Activated CD8-positive, alpha-beta memory T cell treated with anti-CD3 and anti-CD28 coated beads for 48 hours (primary cell): ENCODE results near the gene ADAM11.
"Not testable (repeated sequence)": the region's sequence is repeated elsewhere in the genome, so short reads cannot be mapped to it uniquely, and the experiment has no call there.

ENCODE experiments used
- DNase-seq, 3 experiments: peaks; one replicate each; pipeline ENCODE4 v3.0.0-alpha.2; 2020; ENCODE audit warnings: low read depth in 2 of 3, low spot score in 2 of 3

Gene ADAM11

DNA sequence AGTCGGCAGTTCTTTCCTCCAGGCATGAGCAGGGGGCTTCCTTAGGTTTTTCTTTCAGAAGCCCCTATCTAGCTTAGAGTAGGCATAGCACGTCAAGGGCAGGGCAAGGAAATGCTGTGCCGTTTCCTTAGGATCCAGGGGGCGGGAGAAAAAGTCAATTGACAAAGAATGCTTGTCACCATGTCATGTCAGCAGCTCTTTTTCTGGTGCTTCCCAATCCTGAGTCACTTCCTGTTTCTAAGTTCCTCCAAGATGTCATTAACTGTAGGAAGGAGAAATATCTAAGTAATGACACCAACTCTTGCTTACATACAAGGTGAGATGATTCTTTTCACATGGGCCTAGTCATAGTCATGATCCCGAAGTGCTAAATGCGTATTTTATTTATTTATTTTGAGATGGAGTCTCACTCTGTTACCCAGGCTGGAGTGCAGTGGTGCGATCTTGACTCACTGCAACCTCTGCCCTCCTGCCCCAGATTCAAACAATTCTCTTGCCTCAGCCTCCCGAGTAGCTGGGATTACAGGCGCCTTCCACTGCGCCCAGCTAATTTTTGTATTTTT is 36.1 kb downstream of the ADAM11 start:
- no peak for DNase-seq

GRCh38 chr17:44795421-44795820 is 36.6 kb downstream of the ADAM11 start:
- no peak for DNase-seq

GRCh38 chr17:44795928-44796327 is 37.1 kb downstream of the ADAM11 start:
- DNase-seq = no peak

DNA sequence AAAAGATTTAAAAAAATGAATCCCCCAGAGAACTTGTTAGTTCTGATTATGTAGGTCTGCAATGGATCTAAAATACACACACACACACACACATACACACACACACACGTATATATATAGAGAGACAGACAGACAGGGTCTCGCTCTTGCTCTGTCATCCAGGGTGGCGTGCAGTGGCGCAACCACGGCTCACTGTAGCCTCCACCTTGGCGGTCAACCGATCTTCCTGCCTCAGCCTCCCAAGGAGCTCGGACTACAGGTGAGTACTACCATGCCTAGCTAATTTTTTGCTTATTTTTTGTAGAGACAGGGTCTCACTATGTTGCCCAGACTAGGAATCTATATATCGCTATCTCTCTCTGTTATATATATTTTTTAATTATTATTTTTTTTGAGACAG is 37.9 kb downstream of the ADAM11 start:
- no peak for DNase-seq

DNA sequence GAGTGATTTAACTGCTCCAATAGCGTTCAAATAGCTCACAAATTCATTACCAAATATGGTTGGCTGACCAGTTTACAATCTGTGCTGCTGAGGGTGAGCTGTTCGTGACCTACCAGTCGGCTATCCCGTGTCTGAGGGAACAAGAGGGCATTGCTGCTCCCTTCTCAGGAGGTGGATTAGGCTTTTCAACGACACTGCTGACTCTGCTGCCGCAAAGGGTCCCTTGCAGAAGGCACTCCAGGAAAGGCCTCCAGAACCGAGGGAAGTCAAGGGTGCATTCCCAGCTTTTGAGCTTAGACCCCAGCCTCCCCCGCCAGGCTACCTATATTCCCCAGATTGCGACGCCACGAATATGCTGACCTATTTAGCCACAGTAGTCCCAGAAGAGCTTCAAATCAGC is 39.0 kb downstream of the ADAM11 start:
- no peak for DNase-seq

DNA sequence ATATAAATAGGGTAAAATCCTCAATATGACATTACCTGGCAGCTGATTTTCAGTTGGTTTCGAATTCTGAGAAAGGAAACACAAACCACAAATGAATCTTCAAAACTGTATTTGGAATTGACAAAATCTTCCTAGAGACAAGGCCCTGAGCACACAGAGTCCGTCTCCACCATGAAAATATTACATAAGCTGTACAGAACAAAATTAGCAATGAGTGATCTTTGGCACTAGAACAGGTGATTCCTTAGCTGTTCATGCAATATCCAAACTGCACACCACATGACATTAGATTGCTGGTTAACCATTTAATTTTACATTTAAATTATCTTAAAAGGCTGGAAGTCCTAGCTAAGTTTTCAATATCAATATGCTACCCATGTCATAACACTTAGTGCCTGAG is 39.6 kb downstream of the ADAM11 start:
- DNase-seq = no peak

DNA sequence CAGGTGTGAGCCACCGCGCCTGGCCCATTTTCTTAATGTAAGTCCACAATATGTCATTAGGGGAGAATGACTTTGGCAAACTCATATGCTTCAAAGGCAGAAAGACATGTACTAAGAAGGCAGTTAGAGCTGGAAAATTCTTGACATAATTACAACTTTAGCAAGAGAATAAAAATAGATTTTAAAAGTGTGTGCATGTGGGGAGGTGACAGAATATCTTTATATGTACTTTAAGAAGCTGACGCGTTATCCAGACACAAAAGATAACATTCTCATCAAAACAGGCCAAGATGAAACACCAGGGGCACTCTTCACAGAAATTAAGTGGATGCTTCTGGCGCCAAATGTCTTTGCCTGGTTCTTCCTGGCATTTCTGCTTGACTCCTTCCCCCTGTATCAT is 43.1 kb downstream of the ADAM11 start:
- no peak for DNase-seq

DNA sequence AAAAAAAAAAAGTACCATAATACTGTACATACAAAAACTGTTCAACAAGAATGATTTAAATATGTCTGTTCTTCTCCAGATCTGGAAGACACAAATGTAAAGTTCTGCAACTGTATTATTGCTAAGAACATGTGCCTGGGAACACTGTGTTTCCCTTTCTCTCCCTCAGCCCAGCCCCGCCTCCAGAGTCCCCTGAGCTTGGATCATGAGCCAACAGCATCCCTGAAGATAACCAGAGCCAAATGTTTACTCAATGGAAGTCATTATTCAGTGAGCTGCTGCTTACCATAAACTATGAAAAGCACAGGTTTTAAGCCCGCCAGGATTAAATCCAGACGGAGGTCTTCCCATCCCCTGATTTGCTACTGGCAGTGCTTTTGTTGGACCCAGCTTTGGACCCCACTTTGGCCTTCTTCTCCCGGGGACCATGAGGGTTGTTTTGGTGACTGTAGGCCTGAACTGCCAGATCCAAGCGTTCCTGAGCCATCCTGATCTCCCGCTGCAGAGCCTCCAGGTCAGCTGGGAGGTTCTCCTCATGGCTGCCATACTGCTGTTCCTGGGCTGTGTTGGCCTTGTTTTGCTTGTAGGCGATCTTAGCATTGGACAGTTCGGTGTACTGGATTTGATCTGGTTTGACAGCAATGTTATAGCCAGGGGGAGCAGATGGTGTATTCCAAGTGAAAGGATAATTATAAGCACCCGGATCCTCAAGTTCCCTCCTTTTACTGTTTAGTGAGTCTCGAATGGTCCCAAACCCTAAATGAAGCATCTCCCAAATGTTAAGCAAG is 45.7 kb downstream of the ADAM11 start:
- no peak for DNase-seq

DNA sequence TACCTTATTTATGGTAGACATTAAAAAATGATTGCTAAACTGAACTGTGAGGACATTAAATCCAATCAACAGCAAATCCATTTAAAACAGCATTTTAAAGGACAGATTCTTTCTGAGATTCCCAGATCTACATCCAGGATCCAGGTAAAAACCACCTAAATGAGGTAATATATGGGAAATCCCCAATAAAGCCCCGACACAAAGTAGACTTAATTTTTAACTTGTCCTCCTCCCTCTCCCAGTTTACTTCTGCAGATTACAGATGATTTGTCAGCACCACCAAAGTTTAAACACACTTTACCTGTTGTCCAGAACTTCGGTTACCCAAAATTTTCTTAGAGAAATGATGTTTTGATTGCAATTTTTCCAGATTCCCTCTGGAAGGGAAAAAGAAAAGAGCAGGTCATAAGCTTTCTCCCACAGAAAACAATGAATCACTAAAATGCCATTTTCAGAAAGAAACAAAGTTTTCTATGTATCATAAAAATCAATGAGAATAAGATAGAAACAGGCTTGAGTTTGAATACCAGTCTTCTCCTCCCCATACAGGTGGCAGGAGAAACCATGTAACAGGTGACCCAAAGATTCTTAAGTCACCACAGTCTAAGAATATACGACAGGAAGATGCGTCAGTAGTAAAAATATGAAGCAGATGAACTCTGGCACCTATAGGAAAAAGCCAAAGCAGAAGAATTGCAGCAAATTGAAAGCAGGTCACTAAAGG is 48.5 kb downstream of the ADAM11 start:
- DNase-seq = no peak

DNA sequence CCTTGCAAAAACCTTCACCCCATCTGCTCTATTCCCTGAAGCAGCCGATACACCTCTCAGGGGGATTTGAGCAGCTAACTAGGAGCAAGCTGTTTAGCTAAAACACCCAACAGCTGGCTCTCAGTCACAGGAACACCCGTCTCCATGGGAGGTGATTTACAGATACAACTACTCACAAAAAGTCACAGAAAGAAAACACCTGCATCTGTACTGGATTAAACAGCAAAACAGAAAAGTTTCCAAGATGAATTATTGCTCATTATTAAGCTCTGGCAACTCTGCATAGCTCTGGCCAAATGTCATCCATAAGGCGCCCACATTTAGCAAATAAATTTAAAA is 49.0 kb downstream of the ADAM11 start:
- no peak for DNase-seq

- no peak for DNase-seq
These were observed 49.4 kb downstream of the ADAM11 start for GRCh38 chr17:44808156-44808555.

DNA sequence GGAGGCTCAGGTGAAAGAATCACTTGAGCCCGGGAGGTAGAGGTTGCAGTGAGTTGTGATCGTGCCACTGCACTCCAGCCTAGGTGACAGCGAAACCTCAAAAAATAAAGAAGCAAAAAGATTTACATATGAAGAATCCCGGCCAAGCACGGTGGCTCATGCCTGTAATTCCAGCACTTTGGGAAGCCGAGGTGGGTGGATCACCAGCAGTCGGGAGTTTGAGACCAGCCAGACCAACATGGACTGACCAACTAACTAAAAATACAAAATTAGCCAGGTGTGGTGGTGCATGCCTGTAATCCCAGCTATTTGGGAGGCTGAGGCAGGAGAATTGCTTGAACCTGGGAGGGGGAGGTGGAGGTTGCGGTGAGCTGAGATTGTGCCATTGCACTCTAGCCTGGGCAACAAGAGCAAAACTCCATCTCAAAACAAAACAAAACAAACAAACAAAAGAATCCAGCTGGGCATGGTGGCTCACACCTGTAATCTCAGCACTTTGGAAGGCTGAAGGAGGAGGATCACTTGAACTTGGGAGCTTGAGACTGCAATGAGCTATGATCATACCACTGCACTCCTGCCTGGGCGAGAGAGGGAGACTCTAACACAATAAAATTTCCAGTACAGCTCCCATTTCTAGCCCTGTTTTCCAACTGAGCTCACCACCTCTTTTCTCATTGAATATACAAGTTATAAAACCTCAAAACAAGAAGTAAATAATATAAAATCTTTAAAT is 50.0 kb downstream of the ADAM11 start:
- not testable (repeated sequence) for DNase-seq

DNA sequence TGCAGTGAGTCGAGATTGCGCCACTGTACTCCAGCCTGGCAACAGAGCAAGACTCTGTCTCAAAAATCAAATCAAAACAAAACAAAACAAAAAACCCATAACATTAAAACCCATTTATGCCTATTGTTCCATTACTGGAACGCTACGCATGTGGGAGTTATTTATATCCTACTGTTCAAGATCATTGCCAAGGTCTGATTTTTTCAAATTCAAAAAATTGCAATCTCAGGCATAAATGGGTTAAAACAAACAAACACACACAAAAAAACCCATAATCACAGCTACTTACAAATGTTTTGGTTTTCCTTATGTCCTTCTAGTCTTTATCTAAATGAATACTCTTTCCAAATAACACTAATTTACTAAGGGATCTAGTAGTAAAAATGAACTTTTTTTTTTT is 53.5 kb downstream of the ADAM11 start:
- DNase-seq = no peak

DNA sequence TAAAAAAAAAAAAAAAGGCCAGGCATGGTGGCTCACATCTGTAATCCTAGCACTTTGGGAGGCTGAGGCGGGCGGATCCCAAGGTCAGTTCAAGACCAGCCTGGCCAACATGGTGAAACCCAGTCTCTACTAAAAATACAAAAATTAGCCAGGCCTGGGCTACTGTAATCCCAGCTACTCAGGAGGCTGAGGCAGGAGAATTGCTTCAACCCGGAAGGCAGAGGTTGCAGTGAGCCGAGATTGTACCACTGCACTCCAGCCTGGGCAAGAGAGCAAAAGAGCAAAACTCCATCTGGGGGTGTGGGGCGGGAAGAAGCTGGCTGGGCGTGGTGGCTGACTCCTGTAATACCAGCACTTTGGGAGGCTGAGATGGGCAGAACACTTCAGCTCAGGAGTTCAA is 59.7 kb downstream of the ADAM11 start:
- DNase-seq = not testable (repeated sequence)

- no peak for DNase-seq
These were observed 61.9 kb downstream of the ADAM11 start for GRCh38 chr17:44820631-44821212.

DNA sequence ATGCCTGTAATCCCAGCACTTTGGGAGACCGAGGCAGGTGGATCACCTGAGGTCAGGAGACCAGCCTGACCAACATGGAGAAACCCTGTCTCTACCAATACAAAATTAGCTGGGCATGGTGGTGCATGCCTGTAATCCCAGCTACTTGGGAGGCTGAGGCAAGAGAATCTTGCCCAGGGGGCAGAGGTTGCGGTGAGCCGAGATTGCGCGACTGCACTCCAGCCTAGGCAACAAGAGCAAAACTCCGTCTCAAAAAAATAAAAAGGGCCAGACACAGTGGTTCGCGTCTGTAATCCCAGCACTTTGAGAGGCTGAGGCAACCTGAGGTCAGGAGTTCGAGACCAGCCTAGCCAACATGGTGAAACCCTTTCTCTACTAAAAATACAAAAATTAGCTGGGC is 66.4 kb downstream of the ADAM11 start:
- not testable (repeated sequence) for DNase-seq

DNA sequence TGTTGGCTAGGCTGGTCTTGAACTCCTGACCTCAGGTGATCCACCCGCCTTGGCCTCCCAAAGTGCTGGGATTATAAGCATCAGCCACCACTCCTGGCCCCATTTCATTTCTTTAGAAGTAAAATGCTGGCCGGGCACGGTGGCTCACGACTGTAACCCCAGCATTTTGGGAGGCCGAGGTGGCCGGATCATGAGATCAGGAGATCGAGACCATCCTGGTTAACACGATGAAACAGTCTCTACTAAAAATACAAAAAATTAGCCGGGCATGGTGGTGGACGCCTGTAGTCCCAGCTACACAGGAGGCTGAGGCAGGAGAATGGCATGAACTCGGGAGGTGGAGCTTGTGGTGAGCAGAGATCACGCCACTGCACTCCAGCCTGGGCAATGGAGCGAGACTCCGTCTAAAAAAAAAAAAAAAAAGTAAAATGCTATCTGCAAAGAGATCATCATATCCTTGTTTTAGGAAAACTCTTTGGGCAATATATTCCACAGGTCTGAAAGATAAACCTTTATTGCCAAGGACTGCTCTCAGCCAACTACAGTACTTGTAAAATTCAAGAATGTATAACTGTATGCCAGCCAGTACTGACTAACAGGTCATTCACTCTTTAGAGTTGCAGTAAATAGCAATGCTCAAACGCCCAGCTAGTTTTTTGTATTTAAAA is 67.5 kb downstream of the ADAM11 start:
- DNase-seq = no peak

- no peak for DNase-seq
These were observed 69.1 kb downstream of the ADAM11 start for GRCh38 chr17:44827863-44828262.

- DNase-seq = no peak
These were observed 70.2 kb downstream of the ADAM11 start for GRCh38 chr17:44828919-44829522.

GRCh38 chr17:44829523-44830358 is 71.0 kb downstream of the ADAM11 start, which contains the start of gene GJC1:
Gene GJC1 (minus strand): TSS chr17:44830287. CDS start chr17:44805817, 24,470 bp downstream.
- DNase-seq = no peak
